ENCODE measurements around the gene ODF4.
A peak's percentile ranks its signal among the peaks of the same experiment; 100 is the strongest.

ODF4 gene

GRCh38 chr17:8300226-8300625 is 39.4 kb upstream of the ODF4 start:
- Histone ChIP-seq H3K27me3 (replicated peaks) (no peaks in the 10 kb centered on the region), H3K36me3 (replicated peaks) (no peaks in the 10 kb centered on the region), H3K27ac (no peak overlapping the region), H3K4me3 (ENCODE audit: low read depth, low read length) (no peak overlapping the region)
- TF ChIP-seq, protein P1, sequence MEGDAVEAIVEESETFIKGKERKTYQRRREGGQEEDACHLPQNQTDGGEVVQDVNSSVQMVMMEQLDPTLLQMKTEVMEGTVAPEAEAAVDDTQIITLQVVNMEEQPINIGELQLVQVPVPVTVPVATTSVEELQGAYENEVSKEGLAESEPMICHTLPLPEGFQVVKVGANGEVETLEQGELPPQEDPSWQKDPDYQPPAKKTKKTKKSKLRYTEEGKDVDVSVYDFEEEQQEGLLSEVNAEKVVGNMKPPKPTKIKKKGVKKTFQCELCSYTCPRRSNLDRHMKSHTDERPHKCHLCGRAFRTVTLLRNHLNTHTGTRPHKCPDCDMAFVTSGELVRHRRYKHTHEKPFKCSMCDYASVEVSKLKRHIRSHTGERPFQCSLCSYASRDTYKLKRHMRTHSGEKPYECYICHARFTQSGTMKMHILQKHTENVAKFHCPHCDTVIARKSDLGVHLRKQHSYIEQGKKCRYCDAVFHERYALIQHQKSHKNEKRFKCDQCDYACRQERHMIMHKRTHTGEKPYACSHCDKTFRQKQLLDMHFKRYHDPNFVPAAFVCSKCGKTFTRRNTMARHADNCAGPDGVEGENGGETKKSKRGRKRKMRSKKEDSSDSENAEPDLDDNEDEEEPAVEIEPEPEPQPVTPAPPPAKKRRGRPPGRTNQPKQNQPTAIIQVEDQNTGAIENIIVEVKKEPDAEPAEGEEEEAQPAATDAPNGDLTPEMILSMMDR (IDR thresholded peaks at IDR 0.05; ENCODE audit: low read depth, low read length, missing control alignments): no peak
- DNase-seq: no peak
- in situ Hi-C loops (cut with HindIII; ENCODE audit: low pct_ligation_motif_present, low sequenced_read_pairs): no loop called here

- TF ChIP-seq, protein P1 (IDR thresholded peaks at IDR 0.05; ENCODE audit: low read depth, low read length, missing control alignments): peak; percentile 91
- Histone ChIP-seq H3K4me3 (ENCODE audit: low read depth, low read length) (no peak overlapping the region), H3K36me3 (replicated peaks) (no peaks in the 10 kb centered on the region), H3K27ac (no peak overlapping the region), H3K27me3 (replicated peaks) (no peaks in the 10 kb centered on the region)
- peak; percentile 29 for DNase-seq
- in situ Hi-C loops (cut with HindIII; ENCODE audit: low pct_ligation_motif_present, low sequenced_read_pairs): no loop called here
Observed at GRCh38 chr17:8300627-8301242, 38.9 kb upstream of the ODF4 start.

DNA sequence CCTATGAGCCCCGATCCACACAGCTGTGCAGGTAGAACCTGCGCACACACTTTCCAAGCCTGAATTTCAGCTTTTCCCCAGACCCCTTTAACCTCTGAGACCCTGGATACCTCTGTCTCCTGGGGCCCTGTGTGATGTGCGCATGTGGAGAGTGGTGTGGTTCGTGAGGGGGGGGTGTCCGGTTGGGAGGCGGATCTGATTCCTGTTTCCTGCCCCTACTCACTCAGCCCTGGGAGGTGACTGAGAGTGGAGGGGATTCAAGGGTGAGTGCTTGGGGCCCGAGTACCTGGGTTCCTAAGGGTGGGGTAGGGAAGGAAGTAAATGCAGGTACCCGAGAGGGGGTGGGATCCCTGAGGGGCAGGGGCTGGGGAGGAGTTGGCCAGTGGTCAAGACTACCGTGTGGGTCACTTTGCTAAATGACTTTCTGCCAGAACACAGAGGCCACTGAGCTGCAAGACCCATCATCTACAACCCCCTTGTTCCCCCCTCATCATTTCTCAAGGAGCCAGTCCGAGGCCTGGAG is 29.0 kb upstream of the ODF4 start:
- in situ Hi-C loops (cut with HindIII; ENCODE audit: low pct_ligation_motif_present, low sequenced_read_pairs): no loop called here
- no peak for DNase-seq
- no peaks in the 10 kb centered on the region for H3K36me3 ChIP-seq (replicated peaks)
- peaks cover 19% of the 10 kb centered on the region for H3K27me3 ChIP-seq (replicated peaks)
- H3K27ac ChIP-seq: no peak overlapping the region
- no peak overlapping the region for H3K4me3 ChIP-seq (ENCODE audit: low read depth, low read length)
- TF ChIP-seq, protein P1 (IDR thresholded peaks at IDR 0.05; ENCODE audit: low read depth, low read length, missing control alignments): no peak

GRCh38 chr17:8311131-8311790 is 28.4 kb upstream of the ODF4 start:
- DNase-seq: no peak
- Histone ChIP-seq H3K36me3 (replicated peaks) (no peaks in the 10 kb centered on the region), H3K4me3 (ENCODE audit: low read depth, low read length) (no peak overlapping the region), H3K27ac (no peak overlapping the region), H3K27me3 (replicated peaks) (peaks cover 25% of the 10 kb centered on the region)
- TF ChIP-seq, protein P1 (IDR thresholded peaks at IDR 0.05; ENCODE audit: low read depth, low read length, missing control alignments): no peak
- in situ Hi-C loops (cut with HindIII; ENCODE audit: low pct_ligation_motif_present, low sequenced_read_pairs): no loop called here

GRCh38 chr17:8312251-8312650 is 27.4 kb upstream of the ODF4 start:
- no peak for DNase-seq
- TF ChIP-seq, protein P1 (IDR thresholded peaks at IDR 0.05; ENCODE audit: low read depth, low read length, missing control alignments): no peak

More at GRCh38 chr17:8312251-8312650, 27.4 kb upstream of the ODF4 start:
- H3K36me3 ChIP-seq (replicated peaks): no peaks in the 10 kb centered on the region
- peaks cover 30% of the 10 kb centered on the region for H3K27me3 ChIP-seq (replicated peaks)
- no peak overlapping the region for H3K27ac ChIP-seq
- in situ Hi-C loops (cut with HindIII; ENCODE audit: low pct_ligation_motif_present, low sequenced_read_pairs): no loop called here
- no peak overlapping the region for H3K4me3 ChIP-seq (ENCODE audit: low read depth, low read length)

Data from brain microvascular endothelial cell (primary cell).